GM12872 (cell line): ENCODE measurements around the gene ARID4B.

ENCODE experiments used
- CTCF ChIP-seq: IDR thresholded peaks from 3 replicates; pipeline ENCODE4 v1.5.1; 2011; ENCODE audit warnings: low read depth, mild to moderate bottlenecking, low read length, moderate library complexity; ENCODE audit not compliant: insufficient read depth

Gene ARID4B

DNA sequence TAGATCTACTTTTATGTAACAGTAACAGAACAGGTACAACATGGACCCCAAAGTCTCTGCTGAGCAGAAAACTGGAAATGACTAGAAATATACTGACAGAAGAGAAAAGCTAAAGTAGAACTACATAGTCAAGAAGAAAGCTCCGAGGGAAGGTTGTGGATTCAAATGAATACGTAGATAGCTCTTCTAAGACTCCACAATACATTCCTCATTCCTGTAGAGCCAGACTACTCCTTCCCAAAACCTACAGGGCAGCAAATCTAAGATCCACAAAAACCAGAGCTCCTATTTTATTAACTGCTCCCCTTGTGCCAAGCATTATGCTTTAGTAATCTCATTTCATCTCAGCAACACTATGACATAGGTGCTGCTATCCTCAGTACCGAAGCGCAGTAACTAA, 35.2 kb downstream of the ARID4B start:
- TF ChIP-seq CTCF: no peak

DNA sequence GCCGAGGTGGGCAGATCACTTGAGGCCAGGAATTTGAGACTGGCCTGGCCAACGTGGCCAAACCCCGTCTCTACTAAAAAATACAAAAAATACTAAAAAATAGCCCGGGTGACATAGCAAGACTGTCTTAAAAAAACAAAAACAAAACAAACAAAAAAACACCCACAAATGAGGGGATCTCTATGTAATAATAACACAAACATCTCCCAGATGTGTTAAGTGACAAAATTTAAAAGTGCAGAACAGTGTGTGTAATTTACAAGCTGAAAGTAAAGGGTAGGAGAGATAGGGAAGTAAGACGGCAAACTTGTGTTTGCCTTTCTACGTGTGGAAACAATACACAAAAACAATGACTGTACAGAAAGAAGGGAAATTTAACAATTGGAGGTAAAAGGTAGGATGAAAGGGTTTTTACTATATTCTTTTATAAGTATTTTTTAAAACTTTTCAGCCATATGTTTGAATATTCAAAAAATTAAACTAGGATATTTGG, 36.3 kb downstream of the ARID4B start:
- TF ChIP-seq CTCF: no peak

DNA sequence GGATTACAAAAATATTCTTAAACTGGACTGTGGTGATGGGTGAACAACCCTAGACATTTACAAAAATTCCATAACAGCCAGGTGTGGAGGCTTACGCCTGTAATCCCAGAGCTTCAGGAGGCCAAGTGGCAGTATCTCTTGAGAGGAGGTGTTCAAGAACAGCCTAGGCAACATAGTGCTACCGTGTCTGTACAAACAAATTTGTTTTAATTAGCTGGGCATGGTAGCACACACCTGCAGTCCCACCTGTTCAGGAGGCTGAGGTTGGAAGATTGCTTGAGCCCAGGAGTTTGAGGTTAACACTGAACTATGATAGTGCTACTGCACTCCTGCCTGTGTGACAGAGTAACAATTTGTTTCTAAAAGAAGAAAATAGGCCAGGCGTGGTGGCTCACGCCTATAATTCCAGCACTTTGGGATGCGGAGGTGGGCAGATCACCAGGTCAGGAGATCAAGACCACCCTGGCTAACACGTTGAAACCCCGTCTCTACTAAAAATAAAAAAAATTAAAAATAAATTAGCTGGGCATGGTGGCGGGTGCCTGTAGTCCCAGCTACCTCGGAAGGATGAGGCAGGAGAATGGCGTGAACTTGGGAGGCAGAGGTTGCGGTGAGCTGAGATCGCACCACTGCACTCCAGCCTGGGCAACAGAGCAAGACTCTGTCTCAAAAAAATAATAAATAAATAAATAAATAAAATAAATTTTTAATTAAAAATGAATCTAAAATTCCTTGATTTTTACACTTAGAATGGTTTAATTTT, 37.1 kb downstream of the ARID4B start:
- TF ChIP-seq CTCF: no peak

DNA sequence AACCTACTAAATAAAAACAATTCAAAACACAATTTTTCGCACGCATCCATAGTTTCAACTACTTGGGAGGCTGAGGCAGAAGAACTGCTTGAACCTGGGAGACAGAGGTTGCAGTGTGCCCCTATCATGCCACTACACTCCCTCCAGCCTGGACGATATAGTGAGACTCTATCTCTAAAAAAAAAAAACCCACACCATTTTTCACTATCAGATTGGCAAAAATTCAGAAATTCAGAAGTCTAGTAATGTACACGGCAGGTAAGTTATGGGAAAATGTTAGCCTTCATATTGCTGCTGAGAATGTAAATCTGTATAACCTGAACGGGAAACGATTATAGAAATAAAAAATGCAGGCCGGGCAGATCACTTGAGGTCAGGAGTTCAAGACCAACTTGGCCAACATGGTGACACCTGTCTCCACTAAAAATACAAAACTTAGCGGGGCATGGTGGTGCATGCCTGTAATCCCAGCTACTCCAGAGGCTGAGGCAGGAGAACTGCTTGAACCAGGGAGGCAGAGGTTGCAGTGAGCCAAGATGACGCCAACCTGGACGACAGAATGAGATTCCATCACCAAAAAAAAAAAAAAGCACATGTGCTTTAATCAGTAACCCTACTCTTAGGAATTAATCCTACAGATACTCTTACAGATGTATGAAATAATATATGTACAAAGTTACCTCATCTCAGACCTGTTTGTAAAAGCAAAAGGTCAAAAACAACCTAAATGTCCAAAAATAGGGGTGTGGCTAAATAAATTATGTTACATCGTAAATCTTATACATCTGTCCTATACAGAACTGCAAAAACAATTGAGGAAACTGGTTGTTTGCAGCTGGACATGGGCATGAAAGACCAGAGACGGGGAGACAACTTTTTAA, 37.9 kb downstream of the ARID4B start:
- no peak for TF ChIP-seq CTCF

- no peak for TF ChIP-seq CTCF
These were observed 40.6 kb downstream of the ARID4B start for GRCh38 chr1:235287208-235287882.

DNA sequence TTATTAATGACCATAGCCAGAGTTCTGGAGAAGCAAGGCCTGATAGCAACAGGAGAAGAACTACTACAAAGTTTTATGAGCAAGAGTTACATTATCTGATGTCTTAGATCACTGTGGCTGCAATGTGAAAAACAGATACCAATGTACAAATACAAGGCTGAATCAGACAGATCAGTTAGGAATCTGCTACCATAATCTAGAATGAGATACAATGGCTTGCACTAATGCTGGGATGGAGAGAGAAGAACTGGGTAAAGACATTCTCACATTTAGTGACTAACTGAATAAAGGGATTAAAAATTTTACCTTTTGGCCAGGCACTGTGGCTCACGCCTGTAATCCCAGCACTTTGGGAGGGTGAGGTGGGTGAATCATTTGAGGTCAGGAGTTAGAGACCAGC, 41.3 kb downstream of the ARID4B start:
- no peak for TF ChIP-seq CTCF

DNA sequence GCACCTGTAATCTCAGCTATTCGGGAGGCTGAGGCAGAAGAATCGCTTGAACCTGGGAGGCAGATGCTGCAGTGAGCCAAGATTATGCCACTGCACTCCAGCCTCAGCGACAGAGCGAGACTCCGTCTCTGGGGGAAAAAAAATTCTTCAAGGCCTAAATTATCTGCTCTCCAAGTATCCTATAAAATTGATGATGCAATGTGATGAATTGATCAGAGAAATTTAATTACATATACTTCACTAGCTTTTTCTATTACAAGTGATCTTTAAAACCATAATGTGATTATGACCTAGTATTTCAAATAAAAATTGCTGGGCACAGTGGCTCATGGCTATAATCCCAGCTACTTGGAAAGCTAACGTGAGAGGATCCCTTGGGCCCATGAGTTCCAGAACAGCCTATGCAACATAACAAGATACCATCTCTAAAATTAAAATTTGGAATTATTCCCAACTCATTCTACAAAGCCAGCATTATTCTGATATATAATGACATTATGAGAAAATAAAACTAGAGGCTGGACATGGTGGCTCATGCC, 43.7 kb downstream of the ARID4B start:
- TF ChIP-seq CTCF: no peak
